ENCODE results near the gene MSMP. TPM values are rescaled to one million over a fixed set of nuclear protein-coding genes. Genes with fewer than 3 reads are reported as not detected.
A peak's percentile ranks its signal among the peaks of the same experiment; 100 is the strongest.

The MSMP gene
- total and polyA plus RNA-seq, 9 of the 15 experiments (the other 6 are each of a cell fraction or from before 2014, with no cell fraction given): 0.60 TPM; not detected in 8

- TF ChIP-seq, protein P1, sequence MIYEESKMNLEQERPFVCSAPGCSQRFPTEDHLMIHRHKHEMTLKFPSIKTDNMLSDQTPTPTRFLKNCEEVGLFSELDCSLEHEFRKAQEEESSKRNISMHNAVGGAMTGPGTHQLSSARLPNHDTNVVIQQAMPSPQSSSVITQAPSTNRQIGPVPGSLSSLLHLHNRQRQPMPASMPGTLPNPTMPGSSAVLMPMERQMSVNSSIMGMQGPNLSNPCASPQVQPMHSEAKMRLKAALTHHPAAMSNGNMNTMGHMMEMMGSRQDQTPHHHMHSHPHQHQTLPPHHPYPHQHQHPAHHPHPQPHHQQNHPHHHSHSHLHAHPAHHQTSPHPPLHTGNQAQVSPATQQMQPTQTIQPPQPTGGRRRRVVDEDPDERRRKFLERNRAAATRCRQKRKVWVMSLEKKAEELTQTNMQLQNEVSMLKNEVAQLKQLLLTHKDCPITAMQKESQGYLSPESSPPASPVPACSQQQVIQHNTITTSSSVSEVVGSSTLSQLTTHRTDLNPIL (CRISPR knock-in tag; IDR thresholded peaks at IDR 0.05): no peak
- no peak for TF ChIP-seq ZNF717 (CRISPR knock-in tag; IDR thresholded peaks at IDR 0.05)
- TF ChIP-seq FOXJ3 (CRISPR knock-in tag; IDR thresholded peaks at IDR 0.05): no peak
- TF ChIP-seq LARP7 (IDR thresholded peaks at IDR 0.05): no peak
- no peak for TF ChIP-seq BRF1 (IDR thresholded peaks at IDR 0.05; ENCODE audit: borderline replicate concordance, extremely low read depth, insufficient read length)
- no peak for TF ChIP-seq RAD51 (IDR thresholded peaks at IDR 0.05; ENCODE audit: borderline replicate concordance, low read depth)
- no peak for TF ChIP-seq HIVEP1 (CRISPR knock-in tag; IDR thresholded peaks at IDR 0.05)
- TF ChIP-seq ZNF75A (CRISPR knock-in tag; IDR thresholded peaks at IDR 0.05): no peak
- TF ChIP-seq ARHGAP35 (IDR thresholded peaks at IDR 0.05; ENCODE audit: partially characterized antibody): no peak
- no peak for TF ChIP-seq EZH2 (IDR thresholded peaks at IDR 0.05; ENCODE audit: borderline replicate concordance, low read depth, low read length)
- no peak for TF ChIP-seq ZNF232 (CRISPR knock-in tag; IDR thresholded peaks at IDR 0.05)
- TF ChIP-seq, protein P2, sequence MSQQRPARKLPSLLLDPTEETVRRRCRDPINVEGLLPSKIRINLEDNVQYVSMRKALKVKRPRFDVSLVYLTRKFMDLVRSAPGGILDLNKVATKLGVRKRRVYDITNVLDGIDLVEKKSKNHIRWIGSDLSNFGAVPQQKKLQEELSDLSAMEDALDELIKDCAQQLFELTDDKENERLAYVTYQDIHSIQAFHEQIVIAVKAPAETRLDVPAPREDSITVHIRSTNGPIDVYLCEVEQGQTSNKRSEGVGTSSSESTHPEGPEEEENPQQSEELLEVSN (IDR thresholded peaks at IDR 0.05; ENCODE audit: borderline replicate concordance in 1 of 2, extremely low read depth in 1 of 2, insufficient read depth in 1 of 2, insufficient read length in 1 of 2, low read depth in 1 of 2, low read length in 1 of 2, poor library complexity in 1 of 2, severe bottlenecking in 1 of 2): peak in 1 of 2 experiments; percentile 2
- peak; percentile 14; the same call in 1 of the 2 replicates for TF ChIP-seq POLR2AphosphoS5 (IDR thresholded peaks at IDR 0.05; ENCODE audit: control insufficient read depth, insufficient read depth, low read depth, low read length)
- no peak for TF ChIP-seq ZNF707 (CRISPR knock-in tag; conservative IDR thresholded peaks at IDR 0.05)
- TF ChIP-seq USF2 (CRISPR knock-in tag; IDR thresholded peaks at IDR 0.05): no peak
- TF ChIP-seq NFYB (IDR thresholded peaks at IDR 0.05; ENCODE audit: extremely low read depth, insufficient read length): no peak
- TF ChIP-seq ETS2 (tag; IDR thresholded peaks at IDR 0.05; ENCODE audit: borderline replicate concordance, poor library complexity, severe bottlenecking): no peak
- TF ChIP-seq NFE2 (IDR thresholded peaks at IDR 0.05; ENCODE audit: low read depth): no peak
- no peak; the same call in 1 of the 2 replicates for TF ChIP-seq ZBTB1 (CRISPR knock-in tag; IDR thresholded peaks at IDR 0.05; ENCODE audit: borderline replicate concordance, low read depth)
- TF ChIP-seq ATF7 (IDR thresholded peaks at IDR 0.05): peak; percentile 73; the same call in 1 of the 2 replicates
- no peak for TF ChIP-seq NR0B1 (IDR thresholded peaks at IDR 0.05; ENCODE audit: partially characterized antibody)
- TF ChIP-seq NEUROD1 (IDR thresholded peaks at IDR 0.05; ENCODE audit: borderline replicate concordance, low read depth, low read length, partially characterized antibody): peak; percentile 75
- TF ChIP-seq PML (IDR thresholded peaks at IDR 0.05; ENCODE audit: low read length): no peak
- TF ChIP-seq, protein P3, sequence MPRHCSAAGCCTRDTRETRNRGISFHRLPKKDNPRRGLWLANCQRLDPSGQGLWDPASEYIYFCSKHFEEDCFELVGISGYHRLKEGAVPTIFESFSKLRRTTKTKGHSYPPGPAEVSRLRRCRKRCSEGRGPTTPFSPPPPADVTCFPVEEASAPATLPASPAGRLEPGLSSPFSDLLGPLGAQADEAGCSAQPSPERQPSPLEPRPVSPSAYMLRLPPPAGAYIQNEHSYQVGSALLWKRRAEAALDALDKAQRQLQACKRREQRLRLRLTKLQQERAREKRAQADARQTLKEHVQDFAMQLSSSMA (CRISPR knock-in tag; IDR thresholded peaks at IDR 0.05): no peak
These were observed 21.8 kb downstream of the MSMP start, which contains the start of the genes CREB3 and TLN1 (continued) for GRCh38 chr9:35732185-35732799.

Measured in K562 (cell line).